GM12874 (cell line): ENCODE measurements around the gene CERS2.

Source experiments
- CTCF ChIP-seq: IDR thresholded peaks from 2 replicates; pipeline ENCODE4 v1.5.1; 2011; ENCODE audit warnings: low read depth, mild to moderate bottlenecking, control low read depth, low read length, moderate library complexity; ENCODE audit not compliant: insufficient read depth

Gene CERS2

GRCh38 chr1:150954708-150955107, 19.9 kb downstream of the CERS2 start:
- TF ChIP-seq CTCF = no peak

- no peak for TF ChIP-seq CTCF
Measured at GRCh38 chr1:150944856-150945255, 29.8 kb downstream of the CERS2 start.

- TF ChIP-seq CTCF = no peak
Measured at GRCh38 chr1:150931773-150932172, 42.9 kb downstream of the CERS2 start.

GRCh38 chr1:150928286-150928685, 46.3 kb downstream of the CERS2 start:
- TF ChIP-seq CTCF = no peak

GRCh38 chr1:150927624-150928023, 47.0 kb downstream of the CERS2 start:
- no peak for TF ChIP-seq CTCF

- no peak for TF ChIP-seq CTCF
Measured at GRCh38 chr1:150926097-150926741, 48.4 kb downstream of the CERS2 start, which contains the start of gene SETDB1. Gene SETDB1 (plus strand): TSS chr1:150926363. CDS start chr1:150927715, 1,352 bp downstream.

GRCh38 chr1:150925080-150925479, 49.6 kb downstream of the CERS2 start:
- no peak for TF ChIP-seq CTCF
